Endothelial cell of umbilical vein (primary cell): ENCODE data around the gene SMARCC1. TPM values are rescaled to one million over a fixed set of nuclear protein-coding genes. Genes with fewer than 3 reads are reported as not detected.

Experiments
- BruUV-seq: library from RNA; stranded (reverse); fragments of 400-500 nt; replicated peaks from 2 replicates; lab custom pipeline; 2021; lab: Mats Ljungman, UMichigan
- CTCF ChIA-PET: fragments of 300-600, 350-600 bp; sonication (Branson Sonifier 250); formaldehyde crosslinking; loops from one replicate; lab custom pipeline; 2021; ENCODE audit warnings: antibody characterized with exemption, inconsistent platforms; lab: Charles Lee
- POLR2A ChIA-PET: fragments of 300-600, 350-600 bp; sonication (Branson Sonifier 250); formaldehyde crosslinking; loops from one replicate; lab custom pipeline; 2021; ENCODE audit warnings: antibody characterized with exemption, inconsistent platforms; lab: Charles Lee
- DNase-seq: peaks from one replicate; pipeline ENCODE4 v3.0.0-alpha.2; 2011; ENCODE audit warnings: low read depth, low spot score
- FAIRE-seq: peaks from 2 replicates; lab custom pipeline; 2011; peaks lifted over from hg19 to GRCh38; lab: Jason Lieb, UNC
- H2AFZ ChIP-seq: 2 replicates; pipeline ENCODE4 v1.6.0; 2012; ENCODE audit warnings: low read depth, low read length, control low read depth, inconsistent platforms
- H3K27ac ChIP-seq: 2 replicates; pipeline ENCODE4 v1.5.1; 2011; ENCODE audit warnings: low read depth, mild to moderate bottlenecking, control low read depth, low read length, moderate library complexity; ENCODE audit not compliant: insufficient read depth
- H3K27me3 ChIP-seq, 2 experiments: 2 replicates each; pipeline versions ENCODE4 v1.6.0 to v1.6.1; 2011; ENCODE audit warnings: low read length in 2 of 2, mixed read lengths in 1 of 2; ENCODE audit not compliant: control insufficient read depth in 2 of 2, insufficient read depth in 2 of 2
- H3K36me3 ChIP-seq, 2 experiments: 2 replicates in 1 of 2; 3 replicates in 1 of 2; pipeline ENCODE4 v1.5.1; 2011; ENCODE audit warnings: low read length in 2 of 2, mild to moderate bottlenecking in 1 of 2, moderate library complexity in 1 of 2; ENCODE audit not compliant: control insufficient read depth in 2 of 2, insufficient read depth in 2 of 2; ENCODE audit errors: extremely low read depth in 1 of 2
- H3K4me1 ChIP-seq: 3 replicates; pipeline ENCODE4 v1.5.1; 2011; ENCODE audit warnings: mild to moderate bottlenecking, low read length; ENCODE audit not compliant: control insufficient read depth, insufficient read depth; ENCODE audit errors: extremely low read depth
- H3K4me2 ChIP-seq: 2 replicates; pipeline ENCODE4 v1.6.1; 2011; ENCODE audit warnings: low read length, control low read depth, mixed read lengths; ENCODE audit not compliant: insufficient read depth
- H3K4me3 ChIP-seq, 3 experiments: fragments of 200-600 bp in 1 of 3; sonication (generic), shearing (Covaris generic) in 1 of 3; replicated peaks in 1 of 3; 2 replicates each; pipeline ENCODE4 v1.5.1; 2011 to 2016; ENCODE audit warnings: control low read depth in 3 of 3, low read length in 3 of 3, mild to moderate bottlenecking in 2 of 3, inconsistent platforms in 1 of 3, low read depth in 1 of 3, moderate library complexity in 1 of 3; ENCODE audit not compliant: insufficient read depth in 1 of 3
- H3K79me2 ChIP-seq: 2 replicates; pipeline ENCODE4 v1.6.0; 2012; ENCODE audit warnings: low read length, inconsistent platforms; ENCODE audit not compliant: control insufficient read depth, insufficient read depth
- H3K9ac ChIP-seq: replicated peaks from 2 replicates; pipeline ENCODE3; 2011; ENCODE audit warnings: low read length, control low read depth; ENCODE audit not compliant: insufficient read depth; ENCODE audit errors: extremely low read depth
- H3K9me1 ChIP-seq: replicated peaks from 3 replicates; pipeline ENCODE4 v1.6.0; 2011; ENCODE audit warnings: mild to moderate bottlenecking, low read length; ENCODE audit not compliant: control insufficient read depth, insufficient read depth; ENCODE audit errors: extremely low read depth
- H3K9me3 ChIP-seq: replicated peaks from 2 replicates; pipeline ENCODE4 v1.5.1; 2012; ENCODE audit warnings: low read length, inconsistent platforms; ENCODE audit not compliant: control insufficient read depth, insufficient read depth
- H4K20me1 ChIP-seq: replicated peaks from 2 replicates; pipeline ENCODE3; 2011; ENCODE audit warnings: mild to moderate bottlenecking, low read length; ENCODE audit not compliant: control insufficient read depth, insufficient read depth; ENCODE audit errors: extremely low read depth
- CTCF ChIP-seq, 2 donors: IDR thresholded peaks; 1 replicate in 1 of 2; 2 replicates in 1 of 2; pipeline ENCODE4 v1.5.1; 2011; ENCODE audit warnings: low read length in 2 of 2, mild to moderate bottlenecking in 2 of 2, moderate library complexity in 2 of 2, control low read depth in 1 of 2, inconsistent platforms in 1 of 2, low read depth in 1 of 2; ENCODE audit not compliant: insufficient read depth in 1 of 2; ENCODE audit errors: extremely low read depth in 1 of 2
- EZH2 ChIP-seq: IDR thresholded peaks from 2 replicates; pipeline ENCODE4 v1.6.1; 2012; ENCODE audit warnings: borderline replicate concordance, low read depth, mild to moderate bottlenecking, moderate library complexity, low read length, inconsistent platforms; ENCODE audit not compliant: severe bottlenecking
- FOS ChIP-seq: IDR thresholded peaks from 2 replicates; pipeline ENCODE4 v1.6.1; 2011; ENCODE audit warnings: mild to moderate bottlenecking, low read length, moderate library complexity, borderline replicate concordance; ENCODE audit not compliant: insufficient read depth
- GATA2 ChIP-seq: IDR thresholded peaks from 2 replicates; pipeline ENCODE4 v1.7.0; 2011; ENCODE audit warnings: low read depth, mild to moderate bottlenecking, moderate library complexity, mixed read lengths, low read length; ENCODE audit not compliant: insufficient read length, insufficient read depth
- JUN ChIP-seq: IDR thresholded peaks from 2 replicates; pipeline ENCODE4 v1.6.1; 2011; ENCODE audit warnings: borderline replicate concordance, low read depth; ENCODE audit not compliant: insufficient read length, insufficient read depth
- MYC ChIP-seq: IDR thresholded peaks from one replicate; pipeline ENCODE4 v1.6.1; 2011; ENCODE audit warnings: mild to moderate bottlenecking, low read depth, low read length
- POLR2A ChIP-seq: IDR thresholded peaks from 2 replicates; pipeline ENCODE4 v1.6.1; 2012; ENCODE audit warnings: low read depth, mild to moderate bottlenecking, control low read depth, low read length
- POLR2AphosphoS5 ChIP-seq: IDR thresholded peaks from 2 replicates; pipeline ENCODE4 v1.6.1; 2012; ENCODE audit warnings: low read depth, mild to moderate bottlenecking, control low read depth, low read length, moderate library complexity; ENCODE audit not compliant: insufficient read depth
- dilution Hi-C: fragments of 300-500 bp; cut with MboI; formaldehyde crosslinking; loops from one replicate; pipeline ENCODE4 v1.15.0; 2019; ENCODE audit warnings: low sequenced_read_pairs; ENCODE audit not compliant: extremely low pct_ligation_motif_present
- intact Hi-C: fragments of 100-400 bp; cut with micrococcal nuclease; formaldehyde crosslinking; loops from one replicate; pipeline ENCODE4 v1.10.0; 2022
- polyA plus RNA-seq, 4 experiments: library from polyadenylated mRNA; depleted of rRNA in 3 of 4; stranded (reverse) in 3 of 4; unstranded in 1 of 4; fragments of >200 nt; gene quantifications; 2 replicates each; pipeline versions ENCODE4 v1.2.1 to v1.2.3, GENCODE V29; 2011 to 2012; ENCODE audit warnings: missing spikeins in 1 of 4
- total RNA-seq: library from RNA; stranded (reverse); gene quantifications from 2 replicates; pipeline ENCODE4 v1.2.3, GENCODE V29; 2021

Gene SMARCC1
- total and polyA plus RNA-seq, 2 donors (not counting 3 experiments of a cell fraction or from before 2014, with no cell fraction given), result 23.0 to 138 TPM

GRCh38 chr3:47650294-47650693 lies 131.4 kb downstream of the SMARCC1 start:
- TF ChIP-seq EZH2 (no peak), JUN (no peak), POLR2A (no peak), MYC (no peak), CTCF (IDR thresholded peaks at IDR 0.05; ENCODE audit: extremely low read depth in 1 of 2, insufficient read depth in 1 of 2, low read depth in 1 of 2, low read length in 2 of 2) (no peak), POLR2AphosphoS5 (no peak)
- H4K20me1 ChIP-seq, result no peaks in the 10 kb centered on the region
- H3K79me2 ChIP-seq, result peaks cover 13% of the 10 kb centered on the region
- dilution Hi-C loops (no loop called here), intact Hi-C loops (no loop called here)
- H2AFZ ChIP-seq, result no peak overlapping the region
- no peak overlapping the region for H3K4me3 ChIP-seq
- no peaks in the 10 kb centered on the region for H3K4me1 ChIP-seq
- ChIA-PET CTCF (interaction anchor here (0.9 to 2.4 kb wide), 2 partner anchors 10 to 18 kb away, joined by 3 to 7 read pairs; no protein-coding TSS in a partner anchor), POLR2A (interaction anchor here (1.5 kb wide), 1 partner anchor 11 kb away, joined by 3 read pairs; no protein-coding TSS in a partner anchor)
- H3K27ac ChIP-seq, result no peak overlapping the region
- H3K9me3 ChIP-seq, result no peaks in the 10 kb centered on the region
- H3K9ac ChIP-seq, result no peak overlapping the region
- no peaks in the 10 kb centered on the region for H3K9me1 ChIP-seq
- H3K4me2 ChIP-seq, result no peak overlapping the region
- H3K27me3 ChIP-seq, result no peaks in the 10 kb centered on the region
- peaks cover 0 to 2% of the 10 kb centered on the region in 2 experiments for H3K36me3 ChIP-seq
- DNase-seq (no peak), FAIRE-seq (no peak)
- no TSS peak for BruUV-seq

- Histone ChIP-seq H2AFZ (no peak overlapping the region), H3K9me3 (no peaks in the 10 kb centered on the region), H3K9me1 (no peaks in the 10 kb centered on the region), H3K4me3 (no peak overlapping the region), H4K20me1 (no peaks in the 10 kb centered on the region), H3K27ac (no peak overlapping the region), H3K4me1 (no peaks in the 10 kb centered on the region), H3K79me2 (peaks cover 6% of the 10 kb centered on the region), H3K9ac (no peak overlapping the region), H3K4me2 (no peak overlapping the region), H3K36me3 (peaks cover 2 to 8% of the 10 kb centered on the region in 2 experiments), H3K27me3 (no peaks in the 10 kb centered on the region)
- no peak for DNase-seq
- ChIA-PET POLR2A (no interaction called here), CTCF (interaction anchor here (1.8 kb wide), 1 partner anchor 125 kb away, joined by 4 read pairs; no protein-coding TSS in a partner anchor)
- BruUV-seq, result no TSS peak
- dilution Hi-C loops (no loop called here), intact Hi-C loops (no loop called here)
- no peak for TF ChIP-seq MYC
- TF ChIP-seq EZH2, result no peak
- no peak for TF ChIP-seq POLR2AphosphoS5
- no peak for TF ChIP-seq JUN
- no peak for TF ChIP-seq POLR2A
- TF ChIP-seq CTCF (IDR thresholded peaks at IDR 0.05; ENCODE audit: extremely low read depth in 1 of 2, insufficient read depth in 1 of 2, low read depth in 1 of 2, low read length in 2 of 2), result no peak
- TF ChIP-seq GATA2, result no peak
- TF ChIP-seq FOS, result no peak
- FAIRE-seq, result no peak
These were observed 134.1 kb downstream of the SMARCC1 start for GRCh38 chr3:47647550-47647949.
